Measurements from ENCODE around the gene TTYH1.
"Not testable (repeated sequence)": the region's sequence is repeated elsewhere in the genome, so short reads cannot be mapped to it uniquely, and the experiment has no call there.

Gene TTYH1

GRCh38 chr19:54461613-54462012, 46.3 kb downstream of the TTYH1 start:
- no peak for DNase-seq

GRCh38 chr19:54462047-54462654, 46.9 kb downstream of the TTYH1 start:
- DNase-seq: no peak

GRCh38 chr19:54462655-54463530, 47.6 kb downstream of the TTYH1 start:
- peak; percentile 60 for DNase-seq

GRCh38 chr19:54463531-54464043, 48.3 kb downstream of the TTYH1 start, which contains the start of gene LENG9:
Gene LENG9 (minus strand): TSS chr19:54463778. CDS start chr19:54463526, 252 bp downstream.
- DNase-seq: peak; percentile 98

GRCh38 chr19:54464044-54464629, 48.9 kb downstream of the TTYH1 start:
- DNase-seq: no peak

GRCh38 chr19:54464630-54465425, 49.6 kb downstream of the TTYH1 start:
- peak; percentile 78 for DNase-seq

- no peak for DNase-seq
Observed at GRCh38 chr19:54465426-54466109, 50.3 kb downstream of the TTYH1 start.

GRCh38 chr19:54466110-54466480, 50.8 kb downstream of the TTYH1 start:
- DNase-seq: not testable (repeated sequence)

- DNase-seq: no peak
Observed at GRCh38 chr19:54469496-54469934, 54.3 kb downstream of the TTYH1 start.

- DNase-seq: no peak
Observed at GRCh38 chr19:54470276-54470887, 55.1 kb downstream of the TTYH1 start.

GRCh38 chr19:54470991-54471782, 55.9 kb downstream of the TTYH1 start:
- no peak for DNase-seq

GRCh38 chr19:54473071-54473891, 58.0 kb downstream of the TTYH1 start, which contains the start of gene CDC42EP5:
Gene CDC42EP5 (minus strand): TSS chr19:54473296. CDS start chr19:54465547, 7,749 bp downstream.
- no peak for DNase-seq

GRCh38 chr19:54473892-54474372, 58.7 kb downstream of the TTYH1 start:
- no peak for DNase-seq

GRCh38 chr19:54475706-54476105, 60.4 kb downstream of the TTYH1 start:
- DNase-seq: no peak

GRCh38 chr19:54477650-54478049, 62.4 kb downstream of the TTYH1 start:
- DNase-seq: no peak

- no peak for DNase-seq
Observed at GRCh38 chr19:54478677-54479266, 63.5 kb downstream of the TTYH1 start.

- no peak for DNase-seq
Observed at GRCh38 chr19:54480051-54480450, 64.8 kb downstream of the TTYH1 start.

GRCh38 chr19:54481326-54481930, 66.2 kb downstream of the TTYH1 start:
- no peak for DNase-seq

GRCh38 chr19:54482889-54483288, 67.6 kb downstream of the TTYH1 start:
- no peak for DNase-seq

Data from CD4-positive, alpha-beta T cell treated with Interleukin-15 for 1 hour (primary cell).